ENCODE measurements around the gene MSN. TPM values are rescaled to one million over a fixed set of nuclear protein-coding genes. Genes with fewer than 3 reads are reported as not detected.

The MSN gene
- total and polyA plus RNA-seq, 10 of the 15 experiments (the other 5 are each of a cell fraction or from before 2014, with no cell fraction given), result 93.8 to 432 (median 270) TPM

- Histone ChIP-seq H4K20me1 (ENCODE audit: control insufficient read depth, insufficient read depth) (no peaks in the 10 kb centered on the region), H3K4me2 (ENCODE audit: control insufficient read depth, insufficient read depth) (no peak overlapping the region), H3K79me2 (ENCODE audit: control insufficient read depth, insufficient read depth, low read length) (no peaks in the 10 kb centered on the region), H3K36me3 (ENCODE audit: control insufficient read depth in 2 of 2, insufficient read depth in 2 of 2, low read length in 1 of 2) (no peaks in the 10 kb centered on the region), H2AFZ (ENCODE audit: control insufficient read depth, low read depth, low read length) (no peak overlapping the region), H3K9ac (ENCODE audit: control insufficient read depth, insufficient read depth, low read length) (no peak overlapping the region), H3K27me3 (replicated peaks in 1 of 2; ENCODE audit: control insufficient read depth in 2 of 2, insufficient read depth in 2 of 2, low read length in 1 of 2) (no peaks in the 10 kb centered on the region), H3K27ac (ENCODE audit: control insufficient read depth, insufficient read depth) (no peak overlapping the region), H3K9me3 (replicated peaks; ENCODE audit: control insufficient read depth, insufficient read depth, low read length) (no peaks in the 10 kb centered on the region), H3K4me3 (no peak overlapping the region), H3K4me1 (ENCODE audit: control insufficient read depth, insufficient read depth, low read length) (no peaks in the 10 kb centered on the region)
- ChIA-PET SMC1A (ENCODE audit: uncharacterized antibody, unreplicated experiment) (no interaction called here), RAD21 (ENCODE audit: unreplicated experiment) (no interaction called here), POLR2A (no interaction called here), CTCF (no interaction called here)
- ATAC-seq (no peak), FAIRE-seq (no peak), DNase-seq (ENCODE audit: low read depth, low spot score) (no peak)
- in situ Hi-C loops (cut with MboI), result loop anchor here (5.0 kb wide), 1 partner anchor 46 kb away; no protein-coding TSS in a partner anchor
- intact Hi-C loops (cut with micrococcal nuclease; ENCODE audit: unreplicated experiment), result no loop called here
- WGBS (ENCODE audit: insufficient coverage, insufficient replicate concordance, low lambda C conversion rate, missing lambda C conversion rate), result 2% methylated on average over 3 of the region's 3 CpGs
- TF ChIP-seq, protein P1, sequence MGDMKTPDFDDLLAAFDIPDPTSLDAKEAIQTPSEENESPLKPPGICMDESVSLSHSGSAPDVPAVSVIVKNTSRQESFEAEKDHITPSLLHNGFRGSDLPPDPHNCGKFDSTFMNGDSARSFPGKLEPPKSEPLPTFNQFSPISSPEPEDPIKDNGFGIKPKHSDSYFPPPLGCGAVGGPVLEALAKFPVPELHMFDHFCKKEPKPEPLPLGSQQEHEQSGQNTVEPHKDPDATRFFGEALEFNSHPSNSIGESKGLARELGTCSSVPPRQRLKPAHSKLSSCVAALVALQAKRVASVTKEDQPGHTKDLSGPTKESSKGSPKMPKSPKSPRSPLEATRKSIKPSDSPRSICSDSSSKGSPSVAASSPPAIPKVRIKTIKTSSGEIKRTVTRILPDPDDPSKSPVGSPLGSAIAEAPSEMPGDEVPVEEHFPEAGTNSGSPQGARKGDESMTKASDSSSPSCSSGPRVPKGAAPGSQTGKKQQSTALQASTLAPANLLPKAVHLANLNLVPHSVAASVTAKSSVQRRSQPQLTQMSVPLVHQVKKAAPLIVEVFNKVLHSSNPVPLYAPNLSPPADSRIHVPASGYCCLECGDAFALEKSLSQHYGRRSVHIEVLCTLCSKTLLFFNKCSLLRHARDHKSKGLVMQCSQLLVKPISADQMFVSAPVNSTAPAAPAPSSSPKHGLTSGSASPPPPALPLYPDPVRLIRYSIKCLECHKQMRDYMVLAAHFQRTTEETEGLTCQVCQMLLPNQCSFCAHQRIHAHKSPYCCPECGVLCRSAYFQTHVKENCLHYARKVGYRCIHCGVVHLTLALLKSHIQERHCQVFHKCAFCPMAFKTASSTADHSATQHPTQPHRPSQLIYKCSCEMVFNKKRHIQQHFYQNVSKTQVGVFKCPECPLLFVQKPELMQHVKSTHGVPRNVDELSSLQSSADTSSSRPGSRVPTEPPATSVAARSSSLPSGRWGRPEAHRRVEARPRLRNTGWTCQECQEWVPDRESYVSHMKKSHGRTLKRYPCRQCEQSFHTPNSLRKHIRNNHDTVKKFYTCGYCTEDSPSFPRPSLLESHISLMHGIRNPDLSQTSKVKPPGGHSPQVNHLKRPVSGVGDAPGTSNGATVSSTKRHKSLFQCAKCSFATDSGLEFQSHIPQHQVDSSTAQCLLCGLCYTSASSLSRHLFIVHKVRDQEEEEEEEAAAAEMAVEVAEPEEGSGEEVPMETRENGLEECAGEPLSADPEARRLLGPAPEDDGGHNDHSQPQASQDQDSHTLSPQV (IDR thresholded peaks at IDR 0.05), result no peak
- TF ChIP-seq TCF12 (IDR thresholded peaks at IDR 0.05; ENCODE audit: low read depth, low read length), result no peak
- no peak for TF ChIP-seq ZBED1 (IDR thresholded peaks at IDR 0.05; ENCODE audit: borderline replicate concordance)
- no peak for TF ChIP-seq ZNF384 (IDR thresholded peaks at IDR 0.05; ENCODE audit: borderline replicate concordance, low read depth, low read length)
- TF ChIP-seq RBBP5 (conservative IDR thresholded peaks at IDR 0.05), result no peak
- TF ChIP-seq REST (IDR thresholded peaks at IDR 0.05; ENCODE audit: low read depth, low read length), result no peak
- no peak for TF ChIP-seq ETV6 (conservative IDR thresholded peaks at IDR 0.05 in 1 of 2, IDR thresholded peaks at IDR 0.05 in 1 of 2; ENCODE audit: borderline replicate concordance in 1 of 2, low read depth in 1 of 2)
- TF ChIP-seq, protein P2, sequence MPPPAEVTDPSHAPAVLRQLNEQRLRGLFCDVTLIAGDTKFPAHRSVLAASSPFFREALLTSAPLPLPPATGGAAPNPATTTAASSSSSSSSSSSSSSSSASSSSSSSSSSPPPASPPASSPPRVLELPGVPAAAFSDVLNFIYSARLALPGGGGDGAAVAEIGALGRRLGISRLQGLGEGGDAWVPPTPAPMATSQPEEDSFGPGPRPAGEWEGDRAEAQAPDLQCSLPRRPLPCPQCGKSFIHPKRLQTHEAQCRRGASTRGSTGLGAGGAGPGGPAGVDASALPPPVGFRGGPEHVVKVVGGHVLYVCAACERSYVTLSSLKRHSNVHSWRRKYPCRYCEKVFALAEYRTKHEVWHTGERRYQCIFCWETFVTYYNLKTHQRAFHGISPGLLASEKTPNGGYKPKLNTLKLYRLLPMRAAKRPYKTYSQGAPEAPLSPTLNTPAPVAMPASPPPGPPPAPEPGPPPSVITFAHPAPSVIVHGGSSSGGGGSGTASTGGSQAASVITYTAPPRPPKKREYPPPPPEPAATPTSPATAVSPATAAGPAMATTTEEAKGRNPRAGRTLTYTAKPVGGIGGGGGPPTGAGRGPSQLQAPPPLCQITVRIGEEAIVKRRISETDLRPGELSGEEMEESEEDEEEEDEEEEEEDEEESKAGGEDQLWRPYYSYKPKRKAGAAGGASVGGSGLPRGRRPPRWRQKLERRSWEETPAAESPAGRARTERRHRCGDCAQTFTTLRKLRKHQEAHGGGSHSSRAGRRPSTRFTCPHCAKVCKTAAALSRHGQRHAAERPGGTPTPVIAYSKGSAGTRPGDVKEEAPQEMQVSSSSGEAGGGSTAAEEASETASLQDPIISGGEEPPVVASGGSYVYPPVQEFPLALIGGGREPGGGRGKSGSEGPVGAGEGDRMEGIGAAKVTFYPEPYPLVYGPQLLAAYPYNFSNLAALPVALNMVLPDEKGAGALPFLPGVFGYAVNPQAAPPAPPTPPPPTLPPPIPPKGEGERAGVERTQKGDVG (CRISPR knock-in tag; IDR thresholded peaks at IDR 0.05), result no peak
- no TSS peak for BruUV-seq (replicated peaks)
Observed at GRCh38 chrX:65647801-65648200, 19.7 kb upstream of the MSN start.

Data from GM12878 (cell line).